SU-DHL-6 (cell line): ENCODE results near the gene TMEM203.

Experiments used
- EZH2phosphoT487 ChIP-seq: fragments of 200-600 bp; sonication (generic), shearing (Covaris generic); conservative IDR thresholded peaks from 2 replicates; pipeline ENCODE4 v1.6.1; 2018; ENCODE audit warnings: mild to moderate bottlenecking, antibody characterized with exemption, low read length, moderate library complexity, mixed read lengths
- TF ChIP-seq, protein P1 (sequence below): fragments of 200-600 bp; sonication (generic); IDR thresholded peaks from one replicate; pipeline ENCODE4 v1.5.1; 2017; ENCODE audit warnings: antibody characterized with exemption, mild to moderate bottlenecking, low read length, moderate library complexity; ENCODE audit not compliant: insufficient read depth, poor library complexity, severe bottlenecking

DNA sequence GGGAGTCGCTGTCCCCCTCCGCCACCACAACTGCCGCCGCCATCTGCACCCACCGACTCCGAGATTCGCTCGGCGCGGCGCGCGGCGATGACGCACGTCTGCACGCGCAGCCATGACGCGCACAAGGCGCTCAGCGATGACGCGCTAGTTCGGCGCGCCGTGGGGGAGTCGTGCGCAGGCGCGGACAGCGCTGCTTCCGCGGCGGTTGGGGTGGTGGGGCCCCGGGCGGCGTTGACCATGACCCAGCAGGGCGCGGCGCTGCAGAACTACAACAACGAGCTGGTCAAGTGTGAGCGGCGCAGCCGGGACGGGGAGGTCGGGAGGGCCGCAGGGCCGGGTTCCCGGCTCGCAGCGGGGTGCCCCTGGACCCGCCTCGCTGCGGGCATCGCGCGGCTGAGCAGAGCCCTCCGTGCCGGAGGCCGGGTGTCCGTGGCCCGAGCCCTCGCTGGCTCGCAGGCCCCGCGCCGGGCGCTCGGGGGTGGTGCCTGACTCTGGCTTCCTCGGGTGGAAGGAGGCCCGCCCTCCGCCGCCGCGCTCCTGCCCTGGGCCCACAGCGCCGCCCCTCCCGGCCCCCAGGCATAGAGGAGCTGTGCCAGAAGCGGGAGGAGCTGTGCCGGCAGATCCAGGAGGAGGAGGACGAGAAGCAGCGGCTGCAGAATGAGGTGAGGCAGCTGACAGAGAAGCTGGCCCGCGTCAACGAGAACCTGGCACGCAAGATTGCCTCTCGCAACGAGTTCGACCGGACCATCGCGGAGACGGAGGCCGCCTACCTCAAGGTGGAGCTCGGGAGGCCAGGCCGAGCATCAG lies 16.8 kb downstream of the TMEM203 start, which contains the start of the genes ANAPC2 and SSNA1:
- TF ChIP-seq, protein P1, sequence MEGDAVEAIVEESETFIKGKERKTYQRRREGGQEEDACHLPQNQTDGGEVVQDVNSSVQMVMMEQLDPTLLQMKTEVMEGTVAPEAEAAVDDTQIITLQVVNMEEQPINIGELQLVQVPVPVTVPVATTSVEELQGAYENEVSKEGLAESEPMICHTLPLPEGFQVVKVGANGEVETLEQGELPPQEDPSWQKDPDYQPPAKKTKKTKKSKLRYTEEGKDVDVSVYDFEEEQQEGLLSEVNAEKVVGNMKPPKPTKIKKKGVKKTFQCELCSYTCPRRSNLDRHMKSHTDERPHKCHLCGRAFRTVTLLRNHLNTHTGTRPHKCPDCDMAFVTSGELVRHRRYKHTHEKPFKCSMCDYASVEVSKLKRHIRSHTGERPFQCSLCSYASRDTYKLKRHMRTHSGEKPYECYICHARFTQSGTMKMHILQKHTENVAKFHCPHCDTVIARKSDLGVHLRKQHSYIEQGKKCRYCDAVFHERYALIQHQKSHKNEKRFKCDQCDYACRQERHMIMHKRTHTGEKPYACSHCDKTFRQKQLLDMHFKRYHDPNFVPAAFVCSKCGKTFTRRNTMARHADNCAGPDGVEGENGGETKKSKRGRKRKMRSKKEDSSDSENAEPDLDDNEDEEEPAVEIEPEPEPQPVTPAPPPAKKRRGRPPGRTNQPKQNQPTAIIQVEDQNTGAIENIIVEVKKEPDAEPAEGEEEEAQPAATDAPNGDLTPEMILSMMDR, result peak; percentile 65
- no peak for TF ChIP-seq EZH2phosphoT487
